Measurements from ENCODE around the gene C5orf34.

- TF ChIP-seq CTCF (IDR thresholded peaks at IDR 0.05 in 8 of 11, conservative IDR thresholded peaks at IDR 0.05 in 3 of 11) (no peak), POLR2A (IDR thresholded peaks at IDR 0.05) (no peak), POLR2AphosphoS5 (IDR thresholded peaks at IDR 0.05) (no peak)
These were observed 29.5 kb downstream of the C5orf34 start for GRCh38 chr5:43485406-43485805.

All from spleen (tissue), 7 donors.